ENCODE measurements around the gene RXFP3. TPM values are rescaled to one million over a fixed set of nuclear protein-coding genes. Genes with fewer than 3 reads are reported as not detected.
"Not testable (repeated sequence)": the region's sequence is repeated elsewhere in the genome, so short reads cannot be mapped to it uniquely, and the experiment has no call there.

The RXFP3 gene
- total RNA-seq, 4 donors from 2014 or later = not detected

DNA sequence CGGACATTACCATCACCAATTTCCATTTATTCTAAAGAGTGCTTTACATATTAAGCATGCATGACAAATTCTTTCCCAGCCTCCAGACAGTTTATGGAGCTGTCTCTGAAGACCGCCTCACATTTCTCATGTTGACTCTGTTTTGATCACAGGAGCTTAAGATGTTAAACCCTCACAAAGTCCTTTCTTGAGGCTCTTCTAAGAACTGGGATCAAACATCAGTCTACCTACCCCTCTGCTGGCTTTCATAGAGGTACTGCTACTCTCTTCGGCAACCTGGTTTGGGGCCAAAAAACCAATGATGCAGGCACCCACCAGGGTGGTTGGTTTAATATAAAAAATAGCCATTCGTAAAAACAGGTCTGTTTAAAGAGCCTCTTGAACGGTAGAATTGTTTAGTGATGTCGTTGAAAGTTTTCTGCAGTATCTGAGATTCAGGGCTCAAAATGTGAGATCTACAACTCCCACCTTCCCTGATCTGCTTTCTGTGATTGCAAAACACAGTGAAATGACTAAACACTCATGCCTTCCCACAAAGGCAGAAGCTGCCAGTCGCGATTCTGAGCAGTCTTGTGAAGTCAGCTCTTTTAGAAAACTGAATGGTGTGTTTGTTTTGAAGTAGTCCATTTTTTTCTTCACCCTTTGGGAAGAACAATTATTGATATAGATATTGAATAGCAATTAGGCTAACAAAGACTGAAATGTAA is 3.5 kb downstream of the RXFP3 start:
- WGBS, 2 donors = 47 to 51% methylated on average over 8 of the region's 8 CpGs
- TF ChIP-seq POLR2A (IDR thresholded peaks at IDR 0.05) = no peak
- TF ChIP-seq, protein P1, sequence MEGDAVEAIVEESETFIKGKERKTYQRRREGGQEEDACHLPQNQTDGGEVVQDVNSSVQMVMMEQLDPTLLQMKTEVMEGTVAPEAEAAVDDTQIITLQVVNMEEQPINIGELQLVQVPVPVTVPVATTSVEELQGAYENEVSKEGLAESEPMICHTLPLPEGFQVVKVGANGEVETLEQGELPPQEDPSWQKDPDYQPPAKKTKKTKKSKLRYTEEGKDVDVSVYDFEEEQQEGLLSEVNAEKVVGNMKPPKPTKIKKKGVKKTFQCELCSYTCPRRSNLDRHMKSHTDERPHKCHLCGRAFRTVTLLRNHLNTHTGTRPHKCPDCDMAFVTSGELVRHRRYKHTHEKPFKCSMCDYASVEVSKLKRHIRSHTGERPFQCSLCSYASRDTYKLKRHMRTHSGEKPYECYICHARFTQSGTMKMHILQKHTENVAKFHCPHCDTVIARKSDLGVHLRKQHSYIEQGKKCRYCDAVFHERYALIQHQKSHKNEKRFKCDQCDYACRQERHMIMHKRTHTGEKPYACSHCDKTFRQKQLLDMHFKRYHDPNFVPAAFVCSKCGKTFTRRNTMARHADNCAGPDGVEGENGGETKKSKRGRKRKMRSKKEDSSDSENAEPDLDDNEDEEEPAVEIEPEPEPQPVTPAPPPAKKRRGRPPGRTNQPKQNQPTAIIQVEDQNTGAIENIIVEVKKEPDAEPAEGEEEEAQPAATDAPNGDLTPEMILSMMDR (IDR thresholded peaks at IDR 0.05) = no peak
- H3K4me1 ChIP-seq = peaks cover 0 to 12% of the 10 kb centered on the region in 2 donors
- DNase-seq = no peak
- H3K9me3 ChIP-seq = no peaks in the 10 kb centered on the region
- intact Hi-C loops (cut with DNase I) = loop anchor here (10.0 kb wide), 1 partner anchor 505 kb away; no protein-coding TSS in a partner anchor
- H3K27ac ChIP-seq = no peak overlapping the region
- H3K36me3 ChIP-seq = no peaks in the 10 kb centered on the region
- H3K27me3 ChIP-seq = peaks cover 18% of the 10 kb centered on the region
- H3K4me3 ChIP-seq (replicated peaks in 1 of 3) = no peak overlapping the region

DNA sequence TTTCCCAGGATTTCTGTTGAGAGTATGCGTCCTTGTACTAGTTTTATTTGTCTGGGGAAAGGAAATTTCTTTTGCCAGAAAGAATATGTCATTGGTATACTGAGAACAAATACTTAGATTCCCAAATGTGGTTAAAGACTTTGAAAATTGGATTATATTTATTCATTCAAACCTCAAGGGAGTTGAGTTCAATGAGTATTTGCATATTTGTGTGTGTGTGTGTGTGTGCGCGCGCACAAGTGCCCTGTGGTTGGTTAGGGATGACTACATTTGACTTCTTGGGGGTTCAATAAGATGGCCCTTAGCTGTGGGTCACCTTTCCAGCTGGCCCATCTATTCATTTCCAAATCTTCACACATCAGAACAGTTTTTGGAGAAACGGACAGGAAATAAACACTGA is 4.9 kb downstream of the RXFP3 start:
- H3K4me1 ChIP-seq = peaks cover 0 to 8% of the 10 kb centered on the region in 2 donors
- H3K27ac ChIP-seq = no peak overlapping the region
- H3K4me3 ChIP-seq (replicated peaks in 1 of 3) = no peak overlapping the region
- no peaks in the 10 kb centered on the region for H3K36me3 ChIP-seq
- 77 to 90% methylated on average over 5 of the region's 5 CpGs for WGBS, 2 donors
- no peaks in the 10 kb centered on the region for H3K9me3 ChIP-seq
- intact Hi-C loops (cut with DNase I) = no loop called here
- no peak for TF ChIP-seq POLR2A (IDR thresholded peaks at IDR 0.05)
- TF ChIP-seq, protein P1 (IDR thresholded peaks at IDR 0.05) = no peak
- peaks cover 18% of the 10 kb centered on the region for H3K27me3 ChIP-seq
- DNase-seq = no peak

DNA sequence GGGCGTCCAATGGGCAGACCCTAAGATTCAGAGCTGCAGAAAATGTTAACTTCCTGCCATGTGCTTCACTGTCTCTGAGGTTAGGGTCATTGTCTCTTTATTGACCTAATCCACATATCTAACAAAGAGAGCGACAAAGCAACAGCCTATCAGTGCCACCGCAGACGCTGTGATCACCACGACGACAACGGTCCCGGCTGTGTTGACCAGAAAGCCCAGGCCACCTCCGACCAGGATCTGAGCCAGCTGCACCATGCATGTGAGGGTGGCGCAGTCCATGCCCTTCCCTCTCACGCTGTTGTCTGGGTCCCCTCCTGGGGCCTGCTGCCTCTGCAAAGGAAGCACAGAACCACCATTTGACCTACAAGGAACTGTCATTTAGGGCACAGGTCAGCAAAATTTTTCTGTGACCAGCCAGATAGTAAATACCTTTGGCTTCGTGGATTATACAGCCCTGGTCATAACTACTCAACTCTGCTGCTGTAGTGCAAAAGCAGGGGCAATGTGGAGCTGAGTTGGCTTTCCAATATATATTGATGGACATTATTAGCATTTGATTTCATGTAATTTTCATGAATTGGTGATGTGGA is 8.5 kb downstream of the RXFP3 start:
- Histone ChIP-seq H3K36me3 (no peaks in the 10 kb centered on the region), H3K9me3 (no peaks in the 10 kb centered on the region), H3K4me1 (no peaks in the 10 kb centered on the region), H3K27me3 (no peaks in the 10 kb centered on the region), H3K27ac (no peak overlapping the region), H3K4me3 (replicated peaks in 1 of 3) (no peak overlapping the region)
- WGBS, 2 donors = 73 to 82% methylated on average over 12 of the region's 12 CpGs
- no peak for DNase-seq
- intact Hi-C loops (cut with DNase I) = no loop called here
- TF ChIP-seq, protein P1 (IDR thresholded peaks at IDR 0.05) = no peak
- no peak for TF ChIP-seq POLR2A (IDR thresholded peaks at IDR 0.05)

DNA sequence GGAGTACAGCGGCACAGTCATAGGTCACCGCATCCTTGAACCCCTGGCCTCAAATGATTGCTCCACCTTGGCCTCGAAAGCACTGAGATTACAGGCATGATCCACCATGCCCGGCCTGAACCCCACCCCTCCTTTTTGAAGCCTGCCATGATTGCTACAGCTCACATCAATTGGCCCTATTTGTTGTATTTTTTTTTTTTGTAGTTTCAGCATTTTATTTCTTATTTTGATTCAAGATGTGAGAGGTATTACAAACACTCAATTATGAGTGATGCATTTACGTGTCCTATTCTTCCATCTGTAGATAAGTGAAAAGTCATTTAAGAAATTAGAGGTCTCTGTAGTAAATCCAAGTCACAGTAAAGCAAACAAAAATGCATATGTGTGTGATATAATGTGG is 16.0 kb downstream of the RXFP3 start:
- H3K4me1 ChIP-seq; H3K4me3 ChIP-seq (replicated peaks in 1 of 3); H3K9me3 ChIP-seq; DNase-seq; intact Hi-C loops (cut with DNase I); H3K27me3 ChIP-seq; H3K27ac ChIP-seq; H3K36me3 ChIP-seq: not testable (repeated sequence)
- WGBS, 2 donors = 74 to 78% methylated on average over 5 of the region's 5 CpGs

DNA sequence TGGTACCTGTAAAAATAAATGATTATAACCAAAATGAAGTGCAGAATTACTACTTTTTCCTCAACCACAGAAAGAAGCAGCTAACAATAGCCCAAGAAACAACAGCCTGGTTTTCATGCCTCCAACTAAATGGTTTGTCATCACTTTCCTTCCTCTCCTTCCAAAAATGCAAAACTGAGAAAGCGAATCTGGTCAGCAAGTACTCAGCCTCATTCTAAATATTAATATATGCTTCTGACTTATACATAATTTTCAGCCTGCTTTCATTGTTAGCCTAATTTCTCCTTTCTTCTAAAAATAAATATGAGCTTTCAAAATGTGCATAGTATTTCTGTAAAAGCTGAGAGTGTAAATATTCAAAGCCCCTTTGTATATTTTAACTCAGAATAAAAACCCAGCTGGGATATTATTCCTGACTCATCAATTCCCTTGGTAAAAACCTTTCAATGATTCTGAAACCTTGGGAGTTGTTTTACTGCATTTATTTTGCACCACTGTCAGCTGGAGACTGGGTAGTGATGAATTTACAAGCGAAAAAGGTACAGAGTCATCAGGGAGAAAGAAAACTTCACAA is 21.5 kb downstream of the RXFP3 start:
- Histone ChIP-seq H3K27me3 (no peaks in the 10 kb centered on the region), H3K4me1 (no peaks in the 10 kb centered on the region), H3K4me3 (replicated peaks in 1 of 3) (no peak overlapping the region), H3K27ac (no peak overlapping the region), H3K36me3 (no peaks in the 10 kb centered on the region), H3K9me3 (no peaks in the 10 kb centered on the region)
- intact Hi-C loops (cut with DNase I) = no loop called here
- 71 to 73% methylated on average over 2 of the region's 2 CpGs for WGBS, 2 donors
- TF ChIP-seq, protein P1 (IDR thresholded peaks at IDR 0.05) = no peak
- TF ChIP-seq POLR2A (IDR thresholded peaks at IDR 0.05) = no peak
- DNase-seq = no peak

All from thyroid gland (tissue), 4 donors.